ENCODE data around the gene MCRS1. TPM values are rescaled to one million over a fixed set of nuclear protein-coding genes. Genes with fewer than 3 reads are reported as not detected.
"Not testable (repeated sequence)": the region's sequence is repeated elsewhere in the genome, so short reads cannot be mapped to it uniquely, and the experiment has no call there.

Gene MCRS1
- polyA plus RNA-seq, 1 donor from 2014 or later = 109 TPM

GRCh38 chr12:49609875-49610154, 41.9 kb upstream of the MCRS1 start:
- no peak overlapping the region for H3K4me2 ChIP-seq (ENCODE audit: low read length)
- no peaks in the 10 kb centered on the region for H3K9me3 ChIP-seq (ENCODE audit: low read length)
- no peaks in the 10 kb centered on the region for H4K20me1 ChIP-seq (ENCODE audit: insufficient read depth)
- no peak overlapping the region for H3K4me3 ChIP-seq (ENCODE audit: low read length)
- no peaks in the 10 kb centered on the region for H3K36me3 ChIP-seq (ENCODE audit: insufficient read depth, low read length)
- H3K9me2 ChIP-seq (ENCODE audit: insufficient read depth, low read length) = no peaks in the 10 kb centered on the region
- no peaks in the 10 kb centered on the region for H3F3A ChIP-seq (ENCODE audit: insufficient read depth, low read length, poor library complexity, severe bottlenecking)
- no peaks in the 10 kb centered on the region for H3K27me3 ChIP-seq (ENCODE audit: insufficient read depth, low read depth, low read length)
- no peak overlapping the region for H2AFZ ChIP-seq (ENCODE audit: low read depth, low read length)
- TF ChIP-seq SMC3 (conservative IDR thresholded peaks at IDR 0.05; ENCODE audit: poor library complexity) = no peak
- no peak for TF ChIP-seq CTCF (IDR thresholded peaks at IDR 0.05; ENCODE audit: poor library complexity, severe bottlenecking)
- TF ChIP-seq POLR2AphosphoS5 (IDR thresholded peaks at IDR 0.05) = no peak
- TF ChIP-seq TAF1 (IDR thresholded peaks at IDR 0.05; ENCODE audit: low read depth) = no peak
- TF ChIP-seq REST (IDR thresholded peaks at IDR 0.05; ENCODE audit: borderline replicate concordance) = no peak
- TF ChIP-seq EP300 (conservative IDR thresholded peaks at IDR 0.05; ENCODE audit: poor library complexity, severe bottlenecking) = no peak
- H3K9ac ChIP-seq (ENCODE audit: low read length) = no peak overlapping the region
- H3K79me2 ChIP-seq (replicated peaks; ENCODE audit: insufficient read depth, low read length) = no peaks in the 10 kb centered on the region
- no peak overlapping the region for H3K27ac ChIP-seq (ENCODE audit: low read length)

GRCh38 chr12:49609059-49609874, 41.3 kb upstream of the MCRS1 start:
- no peaks in the 10 kb centered on the region for H3F3A ChIP-seq (ENCODE audit: insufficient read depth, low read length, poor library complexity, severe bottlenecking)
- H3K4me2 ChIP-seq (ENCODE audit: low read length) = no peak overlapping the region
- H3K4me3 ChIP-seq (ENCODE audit: low read length) = no peak overlapping the region
- H3K9ac ChIP-seq (ENCODE audit: low read length) = no peak overlapping the region
- no peak overlapping the region for H3K27ac ChIP-seq (ENCODE audit: low read length)
- no peaks in the 10 kb centered on the region for H3K36me3 ChIP-seq (ENCODE audit: insufficient read depth, low read length)
- H3K27me3 ChIP-seq (ENCODE audit: insufficient read depth, low read depth, low read length) = no peaks in the 10 kb centered on the region
- TF ChIP-seq SMC3 (conservative IDR thresholded peaks at IDR 0.05; ENCODE audit: poor library complexity) (no peak), EP300 (conservative IDR thresholded peaks at IDR 0.05; ENCODE audit: poor library complexity, severe bottlenecking) (no peak), MXI1 (conservative IDR thresholded peaks at IDR 0.05; ENCODE audit: poor library complexity, severe bottlenecking) (no peak), RAD21 (conservative IDR thresholded peaks at IDR 0.05) (no peak), TAF1 (IDR thresholded peaks at IDR 0.05; ENCODE audit: low read depth) (no peak), REST (IDR thresholded peaks at IDR 0.05; ENCODE audit: borderline replicate concordance) (no peak), POLR2AphosphoS5 (IDR thresholded peaks at IDR 0.05) (no peak), EZH2 (IDR thresholded peaks at IDR 0.05; ENCODE audit: borderline replicate concordance, insufficient read depth, low read length, poor library complexity, severe bottlenecking) (no peak)
- H3K79me2 ChIP-seq (replicated peaks; ENCODE audit: insufficient read depth, low read length) = no peaks in the 10 kb centered on the region
- no peaks in the 10 kb centered on the region for H4K20me1 ChIP-seq (ENCODE audit: insufficient read depth)
- no peaks in the 10 kb centered on the region for H3K9me3 ChIP-seq (ENCODE audit: low read length)
- no peak overlapping the region for H2AFZ ChIP-seq (ENCODE audit: low read depth, low read length)
- H3K9me2 ChIP-seq (ENCODE audit: insufficient read depth, low read length) = no peaks in the 10 kb centered on the region

GRCh38 chr12:49605539-49605938, 37.6 kb upstream of the MCRS1 start, which contains the start of gene FAM186B:
TSS of gene FAM186B (minus strand) at chr12:49605639. CDS start at chr12:49605477, 162 bp downstream.
- not testable (repeated sequence) for H2AFZ ChIP-seq (ENCODE audit: low read depth, low read length); H4K20me1 ChIP-seq (ENCODE audit: insufficient read depth); H3K4me2 ChIP-seq (ENCODE audit: low read length); H3K79me2 ChIP-seq (replicated peaks; ENCODE audit: insufficient read depth, low read length); H3F3A ChIP-seq (ENCODE audit: insufficient read depth, low read length, poor library complexity, severe bottlenecking); H3K27ac ChIP-seq (ENCODE audit: low read length); H3K27me3 ChIP-seq (ENCODE audit: insufficient read depth, low read depth, low read length); H3K9me3 ChIP-seq (ENCODE audit: low read length); H3K9ac ChIP-seq (ENCODE audit: low read length); H3K9me2 ChIP-seq (ENCODE audit: insufficient read depth, low read length); H3K36me3 ChIP-seq (ENCODE audit: insufficient read depth, low read length); H3K4me3 ChIP-seq (ENCODE audit: low read length)

Data from neural cell (in vitro differentiated cells).